H1 (cell line): ENCODE results near the gene CTDSP1. TPM values are rescaled to one million over a fixed set of nuclear protein-coding genes. Genes with fewer than 3 reads are reported as not detected.

ENCODE experiments used
- BACH1 ChIP-seq: IDR thresholded peaks from 2 replicates; pipeline ENCODE4 v1.6.1; 2012; ENCODE audit warnings: low read length, improper control_type of control experiment
- GABPA ChIP-seq: IDR thresholded peaks from 2 replicates; pipeline ENCODE4 v1.6.1; 2011; ENCODE audit warnings: mild to moderate bottlenecking, low read length, moderate library complexity, borderline replicate concordance; ENCODE audit not compliant: insufficient read depth
- HDAC2 ChIP-seq, 2 experiments: fragments of 300-600 bp in 1 of 2; sonication (generic) in 1 of 2; IDR thresholded peaks; 2 replicates each; pipeline ENCODE4 v1.6.1; 2011 to 2012; ENCODE audit warnings: low read depth in 2 of 2, low read length in 2 of 2, mild to moderate bottlenecking in 2 of 2, moderate library complexity in 2 of 2, borderline replicate concordance in 1 of 2, inconsistent platforms in 1 of 2
- JUND ChIP-seq: IDR thresholded peaks from 2 replicates; pipeline ENCODE4 v1.6.1; 2011; ENCODE audit warnings: mild to moderate bottlenecking, improper control_type of control experiment, low read length
- SIRT6 ChIP-seq: IDR thresholded peaks from one replicate; pipeline ENCODE4 v1.7.1; 2012; ENCODE audit warnings: low read length, inconsistent platforms
- polyA plus RNA-seq, 7 experiments: library from polyadenylated mRNA; depleted of rRNA in 3 of 7; stranded (reverse) in 5 of 7; unstranded in 2 of 7; fragments of >200 nt in 5 of 7; fragments of 200-250 nt in 2 of 7; gene quantifications; 1 replicate in 5 of 7; 2 replicates in 1 of 7; 4 replicates in 1 of 7; pipeline versions ENCODE4 v1.2.1 to v1.2.3, GENCODE V29; 2011 to 2013; ENCODE audit warnings: missing spikeins in 2 of 7, mixed read lengths in 2 of 7
- total RNA-seq: library from RNA; stranded (reverse); fragmentation: NEBNext Ultra II Directional; extraction: Animal tissue kit (Norgen Biotek cat#: 25700); gene quantifications from 2 replicates; pipeline ENCODE4 v1.2.1, GENCODE V29; 2021
- TF ChIP-seq, protein P1 (sequence below): fragments of 300-600 bp; sonication (generic); IDR thresholded peaks from 2 replicates; pipeline ENCODE4 v1.7.1; 2012; ENCODE audit warnings: low read length, moderate library complexity, mild to moderate bottlenecking, inconsistent platforms; ENCODE audit not compliant: insufficient replicate concordance
- TF ChIP-seq, protein P2 (sequence below), 3 experiments: IDR thresholded peaks; 1 replicate in 2 of 3; 2 replicates in 1 of 3; pipeline versions ENCODE4 v1.5.1 to v1.6.1; 2011; ENCODE audit warnings: low read length in 3 of 3, mild to moderate bottlenecking in 3 of 3, inconsistent platforms in 2 of 3, low read depth in 1 of 3, moderate library complexity in 1 of 3; ENCODE audit not compliant: insufficient read depth in 1 of 3; ENCODE audit errors: control extremely low read depth in 1 of 3
- TF ChIP-seq, protein P3 (sequence below): IDR thresholded peaks from 2 replicates; pipeline ENCODE4 v1.6.1; 2012; ENCODE audit warnings: inconsistent platforms

Gene CTDSP1
- total and polyA plus RNA-seq, 2 of the 8 experiments (the other 6 are each of a cell fraction or from before 2014, with no cell fraction given): 20.3 to 35.2 TPM

DNA sequence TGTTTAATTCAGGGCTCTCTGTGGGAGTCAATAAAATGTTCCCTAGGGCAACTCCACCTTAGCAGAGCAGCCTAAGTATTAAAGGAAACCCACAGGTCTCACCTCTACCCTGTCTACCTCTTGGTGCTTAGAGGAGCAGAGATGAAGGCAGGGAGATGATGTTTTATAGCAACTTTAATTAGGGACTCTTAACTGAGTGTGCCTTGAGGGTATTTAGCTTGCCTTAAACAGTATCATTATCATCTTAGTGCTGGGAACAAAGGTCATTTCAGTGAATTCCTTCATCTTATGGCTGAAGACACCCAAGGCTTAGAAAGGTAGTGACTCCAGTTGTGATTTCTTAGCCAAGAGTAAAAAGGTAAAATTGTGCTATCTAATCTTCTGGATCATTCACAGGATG lies 45.9 kb downstream of the CTDSP1 start (continued):
- TF ChIP-seq, protein P1, sequence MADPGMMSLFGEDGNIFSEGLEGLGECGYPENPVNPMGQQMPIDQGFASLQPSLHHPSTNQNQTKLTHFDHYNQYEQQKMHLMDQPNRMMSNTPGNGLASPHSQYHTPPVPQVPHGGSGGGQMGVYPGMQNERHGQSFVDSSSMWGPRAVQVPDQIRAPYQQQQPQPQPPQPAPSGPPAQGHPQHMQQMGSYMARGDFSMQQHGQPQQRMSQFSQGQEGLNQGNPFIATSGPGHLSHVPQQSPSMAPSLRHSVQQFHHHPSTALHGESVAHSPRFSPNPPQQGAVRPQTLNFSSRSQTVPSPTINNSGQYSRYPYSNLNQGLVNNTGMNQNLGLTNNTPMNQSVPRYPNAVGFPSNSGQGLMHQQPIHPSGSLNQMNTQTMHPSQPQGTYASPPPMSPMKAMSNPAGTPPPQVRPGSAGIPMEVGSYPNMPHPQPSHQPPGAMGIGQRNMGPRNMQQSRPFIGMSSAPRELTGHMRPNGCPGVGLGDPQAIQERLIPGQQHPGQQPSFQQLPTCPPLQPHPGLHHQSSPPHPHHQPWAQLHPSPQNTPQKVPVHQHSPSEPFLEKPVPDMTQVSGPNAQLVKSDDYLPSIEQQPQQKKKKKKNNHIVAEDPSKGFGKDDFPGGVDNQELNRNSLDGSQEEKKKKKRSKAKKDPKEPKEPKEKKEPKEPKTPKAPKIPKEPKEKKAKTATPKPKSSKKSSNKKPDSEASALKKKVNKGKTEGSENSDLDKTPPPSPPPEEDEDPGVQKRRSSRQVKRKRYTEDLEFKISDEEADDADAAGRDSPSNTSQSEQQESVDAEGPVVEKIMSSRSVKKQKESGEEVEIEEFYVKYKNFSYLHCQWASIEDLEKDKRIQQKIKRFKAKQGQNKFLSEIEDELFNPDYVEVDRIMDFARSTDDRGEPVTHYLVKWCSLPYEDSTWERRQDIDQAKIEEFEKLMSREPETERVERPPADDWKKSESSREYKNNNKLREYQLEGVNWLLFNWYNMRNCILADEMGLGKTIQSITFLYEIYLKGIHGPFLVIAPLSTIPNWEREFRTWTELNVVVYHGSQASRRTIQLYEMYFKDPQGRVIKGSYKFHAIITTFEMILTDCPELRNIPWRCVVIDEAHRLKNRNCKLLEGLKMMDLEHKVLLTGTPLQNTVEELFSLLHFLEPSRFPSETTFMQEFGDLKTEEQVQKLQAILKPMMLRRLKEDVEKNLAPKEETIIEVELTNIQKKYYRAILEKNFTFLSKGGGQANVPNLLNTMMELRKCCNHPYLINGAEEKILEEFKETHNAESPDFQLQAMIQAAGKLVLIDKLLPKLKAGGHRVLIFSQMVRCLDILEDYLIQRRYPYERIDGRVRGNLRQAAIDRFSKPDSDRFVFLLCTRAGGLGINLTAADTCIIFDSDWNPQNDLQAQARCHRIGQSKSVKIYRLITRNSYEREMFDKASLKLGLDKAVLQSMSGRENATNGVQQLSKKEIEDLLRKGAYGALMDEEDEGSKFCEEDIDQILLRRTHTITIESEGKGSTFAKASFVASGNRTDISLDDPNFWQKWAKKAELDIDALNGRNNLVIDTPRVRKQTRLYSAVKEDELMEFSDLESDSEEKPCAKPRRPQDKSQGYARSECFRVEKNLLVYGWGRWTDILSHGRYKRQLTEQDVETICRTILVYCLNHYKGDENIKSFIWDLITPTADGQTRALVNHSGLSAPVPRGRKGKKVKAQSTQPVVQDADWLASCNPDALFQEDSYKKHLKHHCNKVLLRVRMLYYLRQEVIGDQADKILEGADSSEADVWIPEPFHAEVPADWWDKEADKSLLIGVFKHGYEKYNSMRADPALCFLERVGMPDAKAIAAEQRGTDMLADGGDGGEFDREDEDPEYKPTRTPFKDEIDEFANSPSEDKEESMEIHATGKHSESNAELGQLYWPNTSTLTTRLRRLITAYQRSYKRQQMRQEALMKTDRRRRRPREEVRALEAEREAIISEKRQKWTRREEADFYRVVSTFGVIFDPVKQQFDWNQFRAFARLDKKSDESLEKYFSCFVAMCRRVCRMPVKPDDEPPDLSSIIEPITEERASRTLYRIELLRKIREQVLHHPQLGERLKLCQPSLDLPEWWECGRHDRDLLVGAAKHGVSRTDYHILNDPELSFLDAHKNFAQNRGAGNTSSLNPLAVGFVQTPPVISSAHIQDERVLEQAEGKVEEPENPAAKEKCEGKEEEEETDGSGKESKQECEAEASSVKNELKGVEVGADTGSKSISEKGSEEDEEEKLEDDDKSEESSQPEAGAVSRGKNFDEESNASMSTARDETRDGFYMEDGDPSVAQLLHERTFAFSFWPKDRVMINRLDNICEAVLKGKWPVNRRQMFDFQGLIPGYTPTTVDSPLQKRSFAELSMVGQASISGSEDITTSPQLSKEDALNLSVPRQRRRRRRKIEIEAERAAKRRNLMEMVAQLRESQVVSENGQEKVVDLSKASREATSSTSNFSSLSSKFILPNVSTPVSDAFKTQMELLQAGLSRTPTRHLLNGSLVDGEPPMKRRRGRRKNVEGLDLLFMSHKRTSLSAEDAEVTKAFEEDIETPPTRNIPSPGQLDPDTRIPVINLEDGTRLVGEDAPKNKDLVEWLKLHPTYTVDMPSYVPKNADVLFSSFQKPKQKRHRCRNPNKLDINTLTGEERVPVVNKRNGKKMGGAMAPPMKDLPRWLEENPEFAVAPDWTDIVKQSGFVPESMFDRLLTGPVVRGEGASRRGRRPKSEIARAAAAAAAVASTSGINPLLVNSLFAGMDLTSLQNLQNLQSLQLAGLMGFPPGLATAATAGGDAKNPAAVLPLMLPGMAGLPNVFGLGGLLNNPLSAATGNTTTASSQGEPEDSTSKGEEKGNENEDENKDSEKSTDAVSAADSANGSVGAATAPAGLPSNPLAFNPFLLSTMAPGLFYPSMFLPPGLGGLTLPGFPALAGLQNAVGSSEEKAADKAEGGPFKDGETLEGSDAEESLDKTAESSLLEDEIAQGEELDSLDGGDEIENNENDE: no peak
- TF ChIP-seq, protein P2, sequence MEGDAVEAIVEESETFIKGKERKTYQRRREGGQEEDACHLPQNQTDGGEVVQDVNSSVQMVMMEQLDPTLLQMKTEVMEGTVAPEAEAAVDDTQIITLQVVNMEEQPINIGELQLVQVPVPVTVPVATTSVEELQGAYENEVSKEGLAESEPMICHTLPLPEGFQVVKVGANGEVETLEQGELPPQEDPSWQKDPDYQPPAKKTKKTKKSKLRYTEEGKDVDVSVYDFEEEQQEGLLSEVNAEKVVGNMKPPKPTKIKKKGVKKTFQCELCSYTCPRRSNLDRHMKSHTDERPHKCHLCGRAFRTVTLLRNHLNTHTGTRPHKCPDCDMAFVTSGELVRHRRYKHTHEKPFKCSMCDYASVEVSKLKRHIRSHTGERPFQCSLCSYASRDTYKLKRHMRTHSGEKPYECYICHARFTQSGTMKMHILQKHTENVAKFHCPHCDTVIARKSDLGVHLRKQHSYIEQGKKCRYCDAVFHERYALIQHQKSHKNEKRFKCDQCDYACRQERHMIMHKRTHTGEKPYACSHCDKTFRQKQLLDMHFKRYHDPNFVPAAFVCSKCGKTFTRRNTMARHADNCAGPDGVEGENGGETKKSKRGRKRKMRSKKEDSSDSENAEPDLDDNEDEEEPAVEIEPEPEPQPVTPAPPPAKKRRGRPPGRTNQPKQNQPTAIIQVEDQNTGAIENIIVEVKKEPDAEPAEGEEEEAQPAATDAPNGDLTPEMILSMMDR (IDR thresholded peaks at IDR 0.05; ENCODE audit: control extremely low read depth in 1 of 3, insufficient read depth in 1 of 3, low read depth in 1 of 3, low read length in 3 of 3): no peak
- TF ChIP-seq, protein P3, sequence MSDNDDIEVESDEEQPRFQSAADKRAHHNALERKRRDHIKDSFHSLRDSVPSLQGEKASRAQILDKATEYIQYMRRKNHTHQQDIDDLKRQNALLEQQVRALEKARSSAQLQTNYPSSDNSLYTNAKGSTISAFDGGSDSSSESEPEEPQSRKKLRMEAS: no peak
- no peak for TF ChIP-seq JUND
- TF ChIP-seq BACH1: no peak
- TF ChIP-seq GABPA: no peak
- no peak for TF ChIP-seq HDAC2 (IDR thresholded peaks at IDR 0.05; ENCODE audit: borderline replicate concordance in 1 of 2, low read depth in 2 of 2, low read length in 2 of 2)
- no peak for TF ChIP-seq SIRT6
